ENCODE measurements around the gene CDYL2.

- no peak for TF ChIP-seq CTCF (conservative IDR thresholded peaks at IDR 0.05 in 1 of 2, IDR thresholded peaks at IDR 0.05 in 1 of 2; ENCODE audit: extremely low read depth in 1 of 2, insufficient read depth in 1 of 2, low read depth in 1 of 2, low read length in 2 of 2)
- TF ChIP-seq EZH2 (IDR thresholded peaks at IDR 0.05; ENCODE audit: borderline replicate concordance, low read length), result no peak
Measured at GRCh38 chr16:80599466-80599865, 204.9 kb downstream of the CDYL2 start.
